ENCODE results near the gene SMNDC1. TPM values are rescaled to one million over a fixed set of nuclear protein-coding genes. Genes with fewer than 3 reads are reported as not detected.
A peak's percentile ranks its signal among the peaks of the same experiment; 100 is the strongest.

SMNDC1 gene
- polyA plus RNA-seq (ENCODE audit: insufficient read depth in 1 of 5, insufficient read length in 5 of 5, low replicate concordance in 1 of 5), result 10 to 100 TPM; 39.6 to 51.2 (median 48.4) TPM
- long read RNA-seq, donor 1, full-length matches to known transcripts, result 15 of 23 reads
- long read RNA-seq, donor 1, partial matches to known transcripts, result 8 of 23 reads
- long read RNA-seq, donor 1, other reads (novel, unspliced or antisense), result 0 of 23 reads
- long read RNA-seq, donor 2, full-length matches to known transcripts, result 6 of 6 reads
- long read RNA-seq, donor 2, partial matches to known transcripts, result 0 of 6 reads
- long read RNA-seq, donor 2, other reads (novel, unspliced or antisense), result 0 of 6 reads
- long read RNA-seq, donor 3, full-length matches to known transcripts, result 13 of 13 reads
- long read RNA-seq, donor 3, partial matches to known transcripts, result 0 of 13 reads
- long read RNA-seq, donor 3, other reads (novel, unspliced or antisense), result 0 of 13 reads
- long read RNA-seq, donor 4, full-length matches to known transcripts, result 2 of 7 reads
- long read RNA-seq, donor 4, partial matches to known transcripts, result 5 of 7 reads
- long read RNA-seq, donor 4, other reads (novel, unspliced or antisense), result 0 of 7 reads
- long read RNA-seq, donor 5, full-length matches to known transcripts, result 14 of 22 reads
- long read RNA-seq, donor 5, partial matches to known transcripts, result 8 of 22 reads
- long read RNA-seq, donor 5, other reads (novel, unspliced or antisense), result 0 of 22 reads
- long read RNA-seq, donor 6, full-length matches to known transcripts, result 9 of 17 reads
- long read RNA-seq, donor 6, partial matches to known transcripts, result 8 of 17 reads
- long read RNA-seq, donor 6, other reads (novel, unspliced or antisense), result 0 of 17 reads
- long read RNA-seq, donor 7, full-length matches to known transcripts, result 6 of 12 reads
- long read RNA-seq, donor 7, partial matches to known transcripts, result 6 of 12 reads
- long read RNA-seq, donor 7, other reads (novel, unspliced or antisense), result 0 of 12 reads
- long read RNA-seq, donor 8, full-length matches to known transcripts, result 3 of 3 reads
- long read RNA-seq, donor 8, partial matches to known transcripts, result 0 of 3 reads
- long read RNA-seq, donor 8, other reads (novel, unspliced or antisense), result 0 of 3 reads

GRCh38 chr10:110304780-110305421, at the start of gene SMNDC1:
SMNDC1 (minus strand) TSS chr10:110304920; CDS start chr10:110303587, 1,333 bp downstream.
- DNase-seq, result peak; percentile 98

- DNase-seq, result peak in 1 of 2 donors; percentile 56
Measured at GRCh38 chr10:110354322-110354766, 49.6 kb upstream of the SMNDC1 start.

- DNase-seq, result no peak
Measured at GRCh38 chr10:110353244-110354119, 48.8 kb upstream of the SMNDC1 start.

DNA sequence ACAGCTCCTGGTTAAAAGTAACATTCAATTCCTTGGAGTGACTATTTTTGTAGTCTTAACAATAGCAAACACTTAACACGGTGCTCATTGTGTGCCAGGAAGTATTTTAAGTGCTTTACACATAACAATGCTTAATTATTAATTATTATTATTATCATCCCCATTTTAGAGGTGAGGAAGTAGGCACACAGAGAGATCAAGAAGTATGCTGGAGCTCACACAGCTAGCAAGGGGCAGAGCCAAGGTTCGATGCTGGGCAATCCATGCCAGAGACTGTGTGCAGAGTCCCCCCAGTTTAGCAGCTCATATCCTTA, 48.2 kb upstream of the SMNDC1 start:
- no peak for DNase-seq

DNA sequence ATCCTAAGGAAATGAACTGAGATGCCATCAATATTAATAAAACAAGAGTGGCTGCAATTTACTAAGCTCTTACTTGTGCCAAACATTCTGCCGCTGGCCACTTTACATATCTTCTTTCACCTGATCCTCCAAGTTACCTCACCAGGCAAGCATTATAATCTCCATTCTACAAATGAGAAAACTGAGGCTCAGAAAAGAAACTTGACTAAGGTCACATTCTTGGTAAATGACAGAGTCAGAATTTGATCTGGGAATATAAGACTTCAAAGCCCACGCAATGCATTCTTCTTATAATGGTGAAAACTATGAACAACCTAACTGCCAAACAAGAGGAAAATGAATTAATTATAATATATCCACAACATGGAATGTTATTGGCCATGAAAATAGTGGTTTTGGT, 46.1 kb upstream of the SMNDC1 start:
- DNase-seq, result no peak

GRCh38 chr10:110349831-110350230, 45.1 kb upstream of the SMNDC1 start:
- DNase-seq, result no peak

DNA sequence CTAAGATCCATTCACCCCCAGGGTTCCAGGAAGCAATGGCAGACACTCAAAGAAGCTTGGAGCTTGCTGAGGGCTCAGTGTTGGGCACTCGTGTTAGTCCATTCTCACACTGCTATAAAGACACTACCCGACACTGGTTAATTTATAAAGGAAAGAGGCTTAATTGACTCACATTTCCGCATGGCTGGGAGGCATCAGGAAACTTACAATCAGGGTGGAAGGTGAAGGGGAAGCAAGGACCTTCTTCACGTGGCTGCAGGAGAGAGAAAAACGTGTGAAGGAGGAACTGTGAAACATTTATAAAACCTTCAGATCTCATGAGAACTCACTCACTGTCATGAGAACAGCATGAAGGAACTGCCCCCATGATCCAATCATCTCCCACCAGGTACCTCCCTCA, 44.7 kb upstream of the SMNDC1 start:
- no peak for DNase-seq

DNA sequence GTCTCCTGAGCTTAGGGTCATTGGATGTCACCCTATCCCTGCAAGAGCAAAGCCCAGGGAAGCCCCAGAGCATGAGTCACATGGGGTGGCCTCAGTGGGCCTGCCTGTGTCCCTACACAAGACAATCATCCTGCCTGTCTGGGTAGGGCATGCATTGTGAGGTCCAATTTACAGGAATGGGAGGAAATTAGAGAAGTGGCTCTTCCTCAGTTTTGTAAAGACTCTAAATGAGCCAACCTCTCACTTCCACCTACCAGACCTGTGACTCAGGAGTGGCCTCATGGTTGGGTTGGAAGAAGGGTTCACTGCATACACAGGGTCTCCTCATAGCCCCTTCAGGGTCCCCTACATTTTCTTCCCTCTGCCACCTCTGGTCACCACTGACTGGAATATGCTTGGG, 43.6 kb upstream of the SMNDC1 start:
- DNase-seq, result no peak

DNA sequence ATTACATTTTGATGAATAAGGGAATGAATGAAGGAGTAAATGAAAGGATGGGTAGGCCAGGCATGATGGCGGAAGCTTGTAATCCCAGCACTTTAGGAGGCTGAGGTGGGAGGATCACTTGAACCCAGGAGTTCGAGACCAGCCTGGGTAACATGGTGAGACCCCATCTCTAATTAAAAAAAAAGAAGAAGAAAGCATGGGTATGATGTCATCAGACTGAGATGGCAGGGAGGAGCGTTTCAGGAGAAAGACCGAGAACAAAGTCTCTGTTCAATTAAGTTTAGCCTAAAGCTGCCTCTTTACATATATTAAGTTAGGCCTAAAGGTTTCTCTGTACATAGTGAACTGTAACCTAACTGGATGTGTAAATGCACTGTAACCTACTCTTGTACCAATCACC, 42.2 kb upstream of the SMNDC1 start:
- no peak for DNase-seq

- no peak for DNase-seq
Measured at GRCh38 chr10:110345286-110345685, 40.6 kb upstream of the SMNDC1 start.

DNA sequence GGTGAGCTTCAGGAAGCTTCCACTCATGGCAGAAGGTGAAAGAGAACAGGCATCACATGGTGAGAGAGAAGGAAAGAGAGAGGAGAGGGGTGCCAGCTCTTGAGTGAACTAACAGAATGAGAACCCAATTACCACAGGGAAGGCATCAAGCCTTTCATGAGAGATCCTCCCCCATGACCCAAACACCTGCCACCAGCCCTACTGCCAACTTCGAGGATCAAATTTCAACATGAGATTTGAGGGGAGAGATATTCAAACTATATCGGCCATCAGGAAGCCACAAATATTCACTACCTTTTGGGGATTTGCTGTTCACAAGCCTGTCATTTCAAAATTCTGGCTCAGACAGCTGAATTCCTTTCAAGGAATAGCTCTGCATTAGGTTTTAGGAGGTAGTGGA, 39.9 kb upstream of the SMNDC1 start:
- no peak for DNase-seq

DNA sequence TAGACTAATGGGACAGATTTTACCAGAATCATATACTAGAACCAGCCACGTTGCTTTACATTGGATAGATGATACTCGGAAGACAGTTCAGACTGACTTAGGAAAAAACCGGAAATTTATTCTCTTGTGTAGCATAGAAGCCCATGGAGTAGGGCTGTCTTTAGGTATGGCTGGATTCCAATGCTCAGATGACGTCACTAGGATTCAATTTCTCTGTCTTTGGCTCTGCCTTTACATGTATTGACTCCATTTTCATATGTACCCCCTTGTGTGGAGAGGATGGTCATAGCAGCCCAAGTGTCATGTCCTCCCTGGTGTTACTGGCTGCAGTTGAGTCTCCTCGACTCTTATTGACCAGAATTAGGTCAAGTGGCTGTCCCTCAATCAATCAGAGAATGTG, 39.2 kb upstream of the SMNDC1 start:
- DNase-seq, result no peak

DNA sequence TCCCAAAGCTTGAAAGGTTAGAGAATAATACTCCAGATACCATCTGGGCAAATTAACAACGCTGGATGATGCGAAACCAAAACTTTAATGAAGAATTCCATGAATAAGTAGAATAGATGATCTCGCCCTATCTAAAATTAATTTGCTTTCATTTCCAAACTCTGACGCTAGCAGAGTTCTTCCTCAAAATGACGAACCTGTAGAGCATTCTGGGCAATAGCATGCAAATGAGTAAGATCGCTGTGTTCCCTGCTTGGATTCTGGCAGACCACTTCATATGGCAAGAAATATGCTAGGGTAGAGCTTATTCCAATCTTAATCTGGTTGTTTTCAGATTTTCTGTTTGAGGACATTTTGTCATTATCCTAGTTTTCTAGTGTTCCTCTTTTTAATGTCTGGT, 36.1 kb upstream of the SMNDC1 start:
- no peak for DNase-seq

- no peak for DNase-seq
Measured at GRCh38 chr10:110340122-110340521, 35.4 kb upstream of the SMNDC1 start.

DNA sequence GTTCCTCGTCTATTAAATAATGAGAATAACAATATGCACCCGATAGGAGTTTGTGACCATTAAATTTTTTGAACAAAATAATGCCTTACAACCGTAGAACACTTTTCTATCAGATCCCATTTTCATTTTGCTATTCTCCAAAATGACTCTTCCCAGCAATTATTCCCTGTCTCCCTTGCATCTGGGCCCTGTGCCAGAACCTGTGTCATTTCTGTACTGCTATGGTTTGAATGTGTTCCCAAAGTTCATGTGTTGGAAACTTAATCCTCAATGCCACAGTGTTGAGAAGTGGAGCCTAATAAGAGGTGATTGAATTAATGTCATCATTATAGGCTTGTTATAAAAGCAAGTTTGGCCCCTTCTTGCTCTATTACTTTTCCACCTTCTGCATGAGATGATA, 33.2 kb upstream of the SMNDC1 start:
- DNase-seq, result no peak

DNA sequence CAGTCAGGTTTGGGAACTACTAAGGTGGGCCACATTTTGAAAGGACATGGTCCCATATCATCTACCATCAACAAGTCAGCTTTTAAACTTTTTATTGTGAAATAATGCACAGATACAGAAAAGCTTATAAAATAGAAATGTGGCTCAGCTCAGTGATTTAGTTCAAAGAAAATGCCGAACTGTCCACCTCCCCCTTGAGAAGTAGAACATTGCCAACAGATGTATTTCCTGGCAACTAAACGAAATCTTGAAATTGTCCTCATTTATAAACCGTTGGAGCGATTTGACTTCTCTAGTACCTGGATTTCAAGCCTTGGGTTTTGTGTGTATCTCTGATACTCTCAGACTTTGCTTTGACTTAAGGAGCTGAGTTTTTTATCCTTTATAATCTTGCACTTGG, 32.7 kb upstream of the SMNDC1 start:
- no peak for DNase-seq

DNA sequence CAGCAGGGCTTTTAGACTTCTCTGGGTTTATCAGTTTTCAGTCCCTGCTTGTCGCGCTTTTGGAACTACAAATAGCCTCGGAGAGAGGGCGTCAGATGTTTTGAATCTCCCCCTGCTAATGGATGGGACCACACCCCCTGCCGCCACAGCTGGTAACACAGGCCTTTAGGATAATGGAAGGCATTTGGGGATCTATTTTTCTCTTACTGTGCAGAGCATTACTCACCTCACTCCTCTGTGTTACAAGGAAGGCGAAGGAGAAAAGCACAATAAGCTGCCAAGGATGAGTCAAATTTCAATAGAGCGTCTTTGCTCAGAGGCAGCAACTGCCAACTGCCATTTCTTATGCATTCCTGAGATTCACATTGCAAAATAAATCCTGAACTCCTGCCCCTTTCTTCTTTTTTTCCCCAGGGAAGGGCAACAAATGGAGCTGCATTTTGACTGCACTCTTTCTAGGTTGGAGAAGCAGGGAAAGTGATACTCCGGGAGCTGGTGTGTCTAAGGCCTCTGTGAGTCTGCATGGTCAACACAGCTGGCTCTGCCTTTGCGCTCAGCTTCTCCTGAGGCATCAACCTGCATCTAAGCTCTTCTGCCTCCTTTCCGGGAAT, 31.5 kb upstream of the SMNDC1 start:
- DNase-seq, result no peak

- DNase-seq, result no peak
Measured at GRCh38 chr10:110335314-110336064, 30.8 kb upstream of the SMNDC1 start.

DNA sequence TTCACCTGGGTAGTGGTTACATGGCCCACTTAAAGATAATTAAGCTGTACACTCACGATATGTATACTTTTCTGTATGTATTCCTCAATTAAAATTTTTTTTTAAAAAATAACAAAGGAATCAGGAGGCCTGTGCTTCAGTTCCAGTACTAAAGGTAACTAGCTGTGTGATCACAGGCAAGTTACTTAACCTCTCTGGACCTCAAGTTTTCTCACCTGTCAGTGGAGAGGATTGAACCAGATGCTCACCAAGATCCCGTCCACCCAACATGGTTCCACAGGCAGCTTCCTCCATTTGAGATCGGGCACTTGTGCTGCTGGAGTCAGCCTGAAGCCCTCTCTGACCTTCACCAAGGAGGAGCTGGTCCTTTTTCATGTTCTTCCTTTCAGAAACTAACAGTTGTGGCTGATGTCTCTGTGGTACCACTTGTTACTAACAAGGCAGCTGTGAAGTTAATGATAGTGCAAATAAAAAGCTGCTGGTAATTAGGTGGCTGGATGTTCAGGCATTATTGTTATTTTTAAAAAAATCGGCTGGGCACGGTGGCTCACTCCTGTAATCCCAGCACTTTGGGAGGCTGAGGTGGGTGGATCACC, 29.4 kb upstream of the SMNDC1 start:
- no peak for DNase-seq
